Measurements from ENCODE around the gene TNRC6A.
"Not testable (repeated sequence)": the region's sequence is repeated elsewhere in the genome, so short reads cannot be mapped to it uniquely, and the experiment has no call there.

Gene TNRC6A

GRCh38 chr16:24729951-24730815, 732 bp downstream of the TNRC6A start:
- TF ChIP-seq POLR2A (IDR thresholded peaks at IDR 0.05; ENCODE audit: low read depth, low read length) (no peak), POLR2AphosphoS5 (IDR thresholded peaks at IDR 0.05; ENCODE audit: low read depth, low read length) (no peak), TAF1 (IDR thresholded peaks at IDR 0.05; ENCODE audit: borderline replicate concordance, low read depth, low read length) (no peak)
- no peak for DNase-seq (ENCODE audit: insufficient read length)
- FAIRE-seq = no peak

GRCh38 chr16:24730914-24731313, 1.5 kb downstream of the TNRC6A start:
- no peak for DNase-seq (ENCODE audit: insufficient read length)
- no peak for FAIRE-seq
- no peak for TF ChIP-seq POLR2AphosphoS5 (IDR thresholded peaks at IDR 0.05; ENCODE audit: low read depth, low read length)

- DNase-seq (ENCODE audit: insufficient read length) = no peak
- TF ChIP-seq POLR2A (IDR thresholded peaks at IDR 0.05; ENCODE audit: low read depth, low read length) = no peak
- no peak for TF ChIP-seq POLR2AphosphoS5 (IDR thresholded peaks at IDR 0.05; ENCODE audit: low read depth, low read length)
- TF ChIP-seq TAF1 (IDR thresholded peaks at IDR 0.05; ENCODE audit: borderline replicate concordance, low read depth, low read length) = no peak
- FAIRE-seq = no peak
These were observed 2.4 kb downstream of the TNRC6A start for GRCh38 chr16:24731722-24732419.

- DNase-seq (ENCODE audit: insufficient read length) (no peak), FAIRE-seq (no peak)
- TF ChIP-seq POLR2AphosphoS5 (IDR thresholded peaks at IDR 0.05; ENCODE audit: low read depth, low read length) (no peak), POLR2A (IDR thresholded peaks at IDR 0.05; ENCODE audit: low read depth, low read length) (no peak), TAF1 (IDR thresholded peaks at IDR 0.05; ENCODE audit: borderline replicate concordance, low read depth, low read length) (no peak)
These were observed 4.9 kb downstream of the TNRC6A start for GRCh38 chr16:24734382-24734781.

- FAIRE-seq (no peak), DNase-seq (ENCODE audit: insufficient read length) (no peak)
- TF ChIP-seq POLR2AphosphoS5 (IDR thresholded peaks at IDR 0.05; ENCODE audit: low read depth, low read length) (no peak), POLR2A (IDR thresholded peaks at IDR 0.05; ENCODE audit: low read depth, low read length) (no peak), TAF1 (IDR thresholded peaks at IDR 0.05; ENCODE audit: borderline replicate concordance, low read depth, low read length) (no peak)
These were observed 7.3 kb downstream of the TNRC6A start for GRCh38 chr16:24736758-24737157.

GRCh38 chr16:24737391-24737871, 8.0 kb downstream of the TNRC6A start:
- DNase-seq (ENCODE audit: insufficient read length) (no peak), FAIRE-seq (no peak)
- TF ChIP-seq POLR2AphosphoS5 (IDR thresholded peaks at IDR 0.05; ENCODE audit: low read depth, low read length) (no peak), TAF1 (IDR thresholded peaks at IDR 0.05; ENCODE audit: borderline replicate concordance, low read depth, low read length) (no peak), POLR2A (IDR thresholded peaks at IDR 0.05; ENCODE audit: low read depth, low read length) (no peak)

- DNase-seq (ENCODE audit: insufficient read length) (no peak), FAIRE-seq (no peak)
These were observed 8.6 kb downstream of the TNRC6A start for GRCh38 chr16:24737916-24738594.

GRCh38 chr16:24738895-24739294, 9.4 kb downstream of the TNRC6A start:
- TF ChIP-seq TAF1 (IDR thresholded peaks at IDR 0.05; ENCODE audit: borderline replicate concordance, low read depth, low read length) (no peak), POLR2AphosphoS5 (IDR thresholded peaks at IDR 0.05; ENCODE audit: low read depth, low read length) (no peak), POLR2A (IDR thresholded peaks at IDR 0.05; ENCODE audit: low read depth, low read length) (no peak)
- DNase-seq (ENCODE audit: insufficient read length) = no peak
- FAIRE-seq = no peak

More at GRCh38 chr16:24737916-24738594, 8.6 kb downstream of the TNRC6A start:
- no peak for TF ChIP-seq POLR2A (IDR thresholded peaks at IDR 0.05; ENCODE audit: low read depth, low read length)
- TF ChIP-seq POLR2AphosphoS5 (IDR thresholded peaks at IDR 0.05; ENCODE audit: low read depth, low read length) = no peak
- no peak for TF ChIP-seq TAF1 (IDR thresholded peaks at IDR 0.05; ENCODE audit: borderline replicate concordance, low read depth, low read length)

GRCh38 chr16:24741862-24742261, 12.4 kb downstream of the TNRC6A start:
- FAIRE-seq (no peak), DNase-seq (ENCODE audit: insufficient read length) (no peak)
- TF ChIP-seq POLR2AphosphoS5 (IDR thresholded peaks at IDR 0.05; ENCODE audit: low read depth, low read length) (no peak), POLR2A (IDR thresholded peaks at IDR 0.05; ENCODE audit: low read depth, low read length) (no peak), TAF1 (IDR thresholded peaks at IDR 0.05; ENCODE audit: borderline replicate concordance, low read depth, low read length) (no peak)

- not testable (repeated sequence) for DNase-seq (ENCODE audit: insufficient read length); FAIRE-seq
These were observed 13.2 kb downstream of the TNRC6A start for GRCh38 chr16:24742610-24743009.

GRCh38 chr16:24745391-24745790, 15.9 kb downstream of the TNRC6A start:
- DNase-seq (ENCODE audit: insufficient read length) (no peak), FAIRE-seq (no peak)
- TF ChIP-seq POLR2A (IDR thresholded peaks at IDR 0.05; ENCODE audit: low read depth, low read length) (no peak), TAF1 (IDR thresholded peaks at IDR 0.05; ENCODE audit: borderline replicate concordance, low read depth, low read length) (no peak), POLR2AphosphoS5 (IDR thresholded peaks at IDR 0.05; ENCODE audit: low read depth, low read length) (no peak)
